ENCODE results near the gene KCNJ12. TPM values are rescaled to one million over a fixed set of nuclear protein-coding genes. Genes with fewer than 3 reads are reported as not detected.
A peak's percentile ranks its signal among the peaks of the same experiment; 100 is the strongest.
"Not testable (repeated sequence)": the region's sequence is repeated elsewhere in the genome, so short reads cannot be mapped to it uniquely, and the experiment has no call there.

Gene KCNJ12
- total RNA-seq, 1 experiment from 2014 or later, result 5.2 TPM

- H3K36me3 ChIP-seq, H3K9me3 ChIP-seq, H3K4me3 ChIP-seq, H3K27me3 ChIP-seq, DNase-seq: not testable (repeated sequence)
These were observed 29.4 kb upstream of the KCNJ12 start for GRCh38 chr17:21346651-21347250.

- not testable (repeated sequence) for H3K36me3 ChIP-seq, H3K9me3 ChIP-seq, H3K4me3 ChIP-seq, H3K27me3 ChIP-seq
- DNase-seq, result peak; percentile 15
These were observed 28.5 kb upstream of the KCNJ12 start for GRCh38 chr17:21347660-21348059.

GRCh38 chr17:21348081-21348925 is 27.9 kb upstream of the KCNJ12 start:
- peak; percentile 72 for DNase-seq
- not testable (repeated sequence) for H3K27me3 ChIP-seq, H3K4me3 ChIP-seq, H3K36me3 ChIP-seq, H3K9me3 ChIP-seq

- H3K9me3 ChIP-seq, H3K27me3 ChIP-seq, H3K36me3 ChIP-seq, DNase-seq, H3K4me3 ChIP-seq: not testable (repeated sequence)
These were observed 27.3 kb upstream of the KCNJ12 start for GRCh38 chr17:21348926-21349261.

- DNase-seq, H3K36me3 ChIP-seq, H3K27me3 ChIP-seq, H3K4me3 ChIP-seq, H3K9me3 ChIP-seq: not testable (repeated sequence)
These were observed 26.7 kb upstream of the KCNJ12 start for GRCh38 chr17:21349358-21350050.

GRCh38 chr17:21350495-21350894 is 25.7 kb upstream of the KCNJ12 start:
- H3K27me3 ChIP-seq, H3K9me3 ChIP-seq, H3K36me3 ChIP-seq, DNase-seq, H3K4me3 ChIP-seq: not testable (repeated sequence)

- no peak overlapping the region for H3K4me3 ChIP-seq
- DNase-seq, result no peak
- H3K36me3 ChIP-seq, result no peaks in the 10 kb centered on the region
- no peaks in the 10 kb centered on the region for H3K9me3 ChIP-seq
- H3K27me3 ChIP-seq, result no peaks in the 10 kb centered on the region
These were observed 24.6 kb upstream of the KCNJ12 start for GRCh38 chr17:21351366-21352065.

GRCh38 chr17:21352221-21352980 is 23.8 kb upstream of the KCNJ12 start:
- Histone ChIP-seq H3K9me3 (no peaks in the 10 kb centered on the region), H3K27me3 (no peaks in the 10 kb centered on the region), H3K36me3 (no peaks in the 10 kb centered on the region), H3K4me3 (no peak overlapping the region)
- no peak for DNase-seq

GRCh38 chr17:21352981-21353265 is 23.2 kb upstream of the KCNJ12 start:
- DNase-seq, result no peak
- H3K36me3 ChIP-seq, result no peaks in the 10 kb centered on the region
- no peaks in the 10 kb centered on the region for H3K9me3 ChIP-seq
- no peaks in the 10 kb centered on the region for H3K27me3 ChIP-seq
- no peak overlapping the region for H3K4me3 ChIP-seq

GRCh38 chr17:21353326-21354010 is 22.7 kb upstream of the KCNJ12 start:
- H3K36me3 ChIP-seq, result no peaks in the 10 kb centered on the region
- H3K4me3 ChIP-seq, result no peak overlapping the region
- H3K27me3 ChIP-seq, result no peaks in the 10 kb centered on the region
- no peak for DNase-seq
- H3K9me3 ChIP-seq, result no peaks in the 10 kb centered on the region

GRCh38 chr17:21354796-21355385 is 21.3 kb upstream of the KCNJ12 start:
- Histone ChIP-seq H3K4me3 (no peak overlapping the region), H3K9me3 (no peaks in the 10 kb centered on the region), H3K36me3 (no peaks in the 10 kb centered on the region), H3K27me3 (no peaks in the 10 kb centered on the region)
- no peak for DNase-seq

- H3K36me3 ChIP-seq, result no peaks in the 10 kb centered on the region
- H3K4me3 ChIP-seq, result no peak overlapping the region
- DNase-seq, result no peak
- H3K27me3 ChIP-seq, result no peaks in the 10 kb centered on the region
- H3K9me3 ChIP-seq, result no peaks in the 10 kb centered on the region
These were observed 20.6 kb upstream of the KCNJ12 start for GRCh38 chr17:21355586-21355985.

- no peak overlapping the region for H3K4me3 ChIP-seq
- H3K36me3 ChIP-seq, result no peaks in the 10 kb centered on the region
- no peak for DNase-seq
These were observed 19.5 kb upstream of the KCNJ12 start for GRCh38 chr17:21356537-21357127.

GRCh38 chr17:21357281-21357680 is 18.9 kb upstream of the KCNJ12 start:
- H3K27me3 ChIP-seq, result no peaks in the 10 kb centered on the region
- H3K4me3 ChIP-seq, result no peak overlapping the region
- no peaks in the 10 kb centered on the region for H3K36me3 ChIP-seq
- no peak for DNase-seq
- H3K9me3 ChIP-seq, result no peaks in the 10 kb centered on the region

More at GRCh38 chr17:21356537-21357127, 19.5 kb upstream of the KCNJ12 start:
- H3K27me3 ChIP-seq, result no peaks in the 10 kb centered on the region
- no peaks in the 10 kb centered on the region for H3K9me3 ChIP-seq

Data from MG63 (cell line).